WI38 (cell line): ENCODE measurements around the gene SHF.
"Not testable (repeated sequence)": the region's sequence is repeated elsewhere in the genome, so short reads cannot be mapped to it uniquely, and the experiment has no call there.

ENCODE experiments used
- H3K4me3 ChIP-seq: 2 replicates; pipeline ENCODE4 v1.5.1; 2011; ENCODE audit warnings: low read depth, mild to moderate bottlenecking, control low read depth, low read length
- TF ChIP-seq, protein P1 (sequence below): IDR thresholded peaks from 2 replicates; pipeline ENCODE4 v1.5.1; 2012; ENCODE audit warnings: low read depth, mild to moderate bottlenecking, control low read depth, low read length

SHF gene

DNA sequence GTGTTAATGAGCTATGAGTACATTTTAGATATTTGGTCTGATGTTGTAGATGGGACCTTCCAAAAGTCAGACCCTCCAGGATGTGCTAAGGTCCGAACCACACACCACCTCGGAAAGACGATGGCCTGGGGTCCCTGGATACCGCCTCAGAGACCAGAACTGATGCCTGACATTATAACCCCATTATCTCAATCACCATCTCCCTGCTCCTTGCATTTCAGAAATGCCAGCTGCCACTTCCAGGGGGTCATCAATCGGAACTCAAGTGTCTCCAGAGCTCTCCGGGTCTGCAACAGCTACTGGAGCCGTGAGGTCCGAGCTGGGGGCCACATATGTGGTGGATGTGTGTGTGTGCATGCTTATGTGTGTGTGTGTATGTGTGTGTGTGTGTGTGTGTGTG is 50.1 kb downstream of the SHF start:
- TF ChIP-seq, protein P1, sequence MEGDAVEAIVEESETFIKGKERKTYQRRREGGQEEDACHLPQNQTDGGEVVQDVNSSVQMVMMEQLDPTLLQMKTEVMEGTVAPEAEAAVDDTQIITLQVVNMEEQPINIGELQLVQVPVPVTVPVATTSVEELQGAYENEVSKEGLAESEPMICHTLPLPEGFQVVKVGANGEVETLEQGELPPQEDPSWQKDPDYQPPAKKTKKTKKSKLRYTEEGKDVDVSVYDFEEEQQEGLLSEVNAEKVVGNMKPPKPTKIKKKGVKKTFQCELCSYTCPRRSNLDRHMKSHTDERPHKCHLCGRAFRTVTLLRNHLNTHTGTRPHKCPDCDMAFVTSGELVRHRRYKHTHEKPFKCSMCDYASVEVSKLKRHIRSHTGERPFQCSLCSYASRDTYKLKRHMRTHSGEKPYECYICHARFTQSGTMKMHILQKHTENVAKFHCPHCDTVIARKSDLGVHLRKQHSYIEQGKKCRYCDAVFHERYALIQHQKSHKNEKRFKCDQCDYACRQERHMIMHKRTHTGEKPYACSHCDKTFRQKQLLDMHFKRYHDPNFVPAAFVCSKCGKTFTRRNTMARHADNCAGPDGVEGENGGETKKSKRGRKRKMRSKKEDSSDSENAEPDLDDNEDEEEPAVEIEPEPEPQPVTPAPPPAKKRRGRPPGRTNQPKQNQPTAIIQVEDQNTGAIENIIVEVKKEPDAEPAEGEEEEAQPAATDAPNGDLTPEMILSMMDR = no peak
- H3K4me3 ChIP-seq = no peak overlapping the region

DNA sequence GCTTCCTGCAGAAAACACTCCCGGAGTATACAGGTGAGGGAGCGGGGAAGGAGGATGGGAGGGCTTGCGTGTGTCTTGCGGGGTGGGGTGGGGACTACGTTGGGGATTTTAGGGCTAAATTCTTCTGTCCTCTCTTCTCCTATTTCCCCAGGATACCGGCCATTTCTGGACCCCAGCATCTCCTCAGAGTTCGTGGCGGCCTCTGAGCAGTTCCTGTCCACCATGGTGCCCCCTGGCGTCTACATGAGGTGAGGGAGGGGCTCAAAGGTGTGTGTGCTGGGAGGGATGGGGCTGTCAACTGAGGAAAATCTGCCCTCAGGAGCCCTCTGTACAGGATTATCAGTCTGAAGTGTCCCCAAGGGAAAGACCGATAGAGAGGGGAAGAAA is 51.4 kb downstream of the SHF start:
- TF ChIP-seq, protein P1 = no peak
- no peak overlapping the region for H3K4me3 ChIP-seq

DNA sequence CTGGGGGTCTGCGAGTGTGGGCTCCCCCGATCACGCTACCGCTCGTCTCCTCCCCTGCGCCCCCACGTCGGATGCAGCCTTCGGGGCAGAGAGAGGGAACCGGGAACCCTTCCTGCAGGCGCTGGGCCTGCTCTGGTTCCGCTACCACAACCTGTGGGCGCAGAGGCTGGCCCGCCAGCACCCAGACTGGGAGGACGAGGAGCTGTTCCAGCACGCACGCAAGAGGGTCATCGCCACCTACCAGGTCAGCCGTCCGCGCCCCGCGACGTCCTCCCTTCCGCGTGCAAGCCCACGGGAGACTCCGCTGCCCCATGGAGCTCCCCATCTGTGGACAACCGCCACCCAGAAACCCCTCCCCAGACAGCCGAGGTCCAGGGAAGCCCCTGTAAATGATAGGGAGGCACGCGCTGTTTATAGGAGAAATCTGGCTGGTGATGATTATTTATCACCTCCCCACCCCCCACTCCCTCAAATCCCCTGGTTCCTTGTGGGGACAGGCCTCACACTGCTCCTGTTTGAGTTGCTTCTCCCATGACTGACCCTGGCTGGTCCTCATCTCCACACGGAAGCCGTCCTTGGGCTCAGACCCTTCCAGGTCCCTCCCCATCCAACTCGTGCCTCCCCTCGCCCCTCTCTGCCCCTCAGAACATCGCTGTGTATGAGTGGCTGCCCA is 51.9 kb downstream of the SHF start:
- not testable (repeated sequence) for H3K4me3 ChIP-seq

DNA sequence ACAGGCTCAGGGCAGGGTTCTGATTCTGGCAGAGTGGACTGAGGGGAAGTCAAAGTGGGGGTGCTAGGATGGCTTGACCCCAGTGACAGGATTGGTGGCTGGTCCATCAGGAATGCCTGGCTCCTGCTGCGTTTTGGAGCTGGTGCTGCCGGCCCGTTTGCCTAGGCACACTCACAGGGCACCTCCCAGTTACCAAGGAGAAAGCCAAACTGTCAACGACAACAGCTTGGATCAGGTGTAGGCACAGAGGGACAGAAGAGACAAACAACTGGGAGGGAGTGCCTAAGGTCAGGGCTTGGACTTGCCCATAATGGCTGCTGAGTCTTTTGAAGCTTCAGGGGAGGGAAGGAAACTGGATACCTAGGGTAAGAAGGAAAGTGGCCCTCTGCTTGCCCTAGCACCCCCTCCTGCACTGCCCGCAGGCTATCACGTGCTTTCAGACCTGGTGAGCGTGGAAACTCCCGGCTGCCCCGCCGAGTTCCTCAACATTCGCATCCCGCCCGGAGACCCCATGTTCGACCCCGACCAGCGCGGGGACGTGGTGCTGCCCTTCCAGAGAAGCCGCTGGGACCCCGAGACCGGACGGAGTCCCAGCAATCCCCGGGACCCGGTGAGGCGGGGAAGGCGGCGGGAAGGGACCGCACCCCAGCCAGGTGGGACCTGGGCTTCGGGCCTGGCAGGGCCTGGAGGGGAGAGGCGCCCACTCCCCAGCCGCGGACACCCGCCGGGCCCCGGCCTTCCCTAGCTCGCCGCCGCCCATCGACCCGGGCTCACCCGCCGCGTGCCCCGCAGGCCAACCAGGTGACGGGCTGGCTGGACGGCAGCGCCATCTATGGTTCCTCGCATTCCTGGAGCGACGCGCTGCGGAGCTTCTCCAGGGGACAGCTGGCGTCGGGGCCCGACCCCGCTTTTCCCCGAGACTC is 52.8 kb downstream of the SHF start:
- H3K4me3 ChIP-seq = no peak overlapping the region
- TF ChIP-seq, protein P1 = no peak

DNA sequence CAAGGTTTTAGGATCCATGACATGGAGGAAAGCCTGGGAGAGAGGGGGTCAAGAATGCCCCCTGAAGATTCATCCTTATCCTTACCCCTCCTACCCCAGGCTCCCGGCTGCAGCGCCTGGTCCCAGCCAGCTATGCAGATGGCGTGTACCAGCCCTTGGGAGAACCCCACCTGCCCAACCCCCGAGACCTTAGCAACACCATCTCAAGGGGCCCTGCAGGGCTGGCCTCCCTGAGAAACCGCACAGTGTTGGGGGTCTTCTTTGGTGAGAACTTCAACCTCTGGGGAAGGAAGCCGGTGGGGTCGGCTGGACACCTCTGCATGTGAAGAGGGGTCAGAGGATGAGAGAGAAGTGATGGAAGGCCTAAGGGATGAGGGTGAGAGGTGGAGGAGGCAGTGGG is 53.7 kb downstream of the SHF start:
- TF ChIP-seq, protein P1 = no peak
- H3K4me3 ChIP-seq = no peak overlapping the region

DNA sequence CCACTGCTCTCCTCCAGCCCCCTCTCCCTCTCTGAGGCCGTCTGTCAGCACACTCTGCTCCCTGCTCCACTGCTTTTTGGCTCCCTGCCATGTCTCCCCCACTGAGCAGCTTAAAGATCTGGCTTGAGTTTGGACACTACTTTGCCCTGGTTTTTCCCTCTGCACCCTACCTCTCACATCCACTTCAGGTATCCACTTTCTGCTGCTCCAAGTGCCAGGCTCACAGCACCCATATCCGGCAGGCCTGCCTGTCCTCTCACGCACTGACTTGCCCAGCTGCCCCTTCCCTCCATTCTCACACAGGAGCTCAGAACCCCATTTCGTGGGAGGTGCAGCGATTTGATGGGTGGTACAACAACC is 54.2 kb downstream of the SHF start:
- TF ChIP-seq, protein P1 = no peak
- H3K4me3 ChIP-seq = no peak overlapping the region

DNA sequence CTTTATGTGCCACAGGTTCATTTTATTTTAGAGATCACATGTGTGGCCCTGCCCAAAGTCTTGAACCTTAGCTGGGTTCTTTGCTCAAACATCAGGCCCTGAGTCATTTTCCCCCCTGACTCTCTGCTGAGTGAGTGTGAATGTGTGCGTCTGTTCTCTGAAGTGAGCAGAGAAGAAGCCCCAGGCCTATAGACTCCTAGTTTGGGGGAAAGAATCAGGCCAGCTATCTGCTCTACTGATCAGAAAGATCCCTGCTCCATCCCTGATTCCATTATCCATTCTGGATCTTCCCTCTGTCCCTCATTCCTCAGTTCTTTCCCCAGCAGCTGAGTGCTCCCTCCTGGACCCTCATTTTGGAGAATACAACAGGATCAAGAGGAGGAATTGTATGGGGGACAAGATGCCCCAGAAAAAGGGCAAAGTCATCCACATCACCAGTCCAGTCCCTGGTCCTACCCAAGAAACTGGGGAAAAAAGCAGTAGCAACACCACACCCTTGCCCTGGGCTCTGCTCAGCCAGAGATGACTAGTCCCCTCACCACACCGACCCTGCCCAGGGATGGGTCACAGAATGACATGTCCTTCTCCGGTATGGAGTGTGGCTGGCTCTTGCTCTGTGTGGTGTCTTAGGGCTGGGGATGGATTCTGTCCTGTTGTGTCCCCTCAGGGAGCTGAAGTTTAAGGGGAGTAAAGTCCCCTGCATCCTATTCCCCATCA is 54.8 kb downstream of the SHF start:
- H3K4me3 ChIP-seq = no peak overlapping the region
- TF ChIP-seq, protein P1 = no peak
